ENCODE results near the gene CFAP221.

GRCh38 chr2:119525614-119526013 is 18.6 kb upstream of the CFAP221 start:
- no peak for TF ChIP-seq POLR2A (IDR thresholded peaks at IDR 0.05)
- TF ChIP-seq CTCF (IDR thresholded peaks at IDR 0.05), result no peak
